Peyer's patch (tissue), 4 donors: ENCODE measurements around the gene WDR18. TPM values are rescaled to one million over a fixed set of nuclear protein-coding genes. Genes with fewer than 3 reads are reported as not detected.

Source experiments
- DNase-seq, 3 donors: peaks; one replicate each; pipeline ENCODE4 v3.0.0-alpha.2; 2017 to 2019
- H3K27ac ChIP-seq, 4 donors: fragments of 200-600 bp; sonication (generic); one replicate each; pipeline ENCODE4 v1.5.1; 2016 to 2019
- H3K27me3 ChIP-seq, 2 donors: fragments of 200-600 bp; sonication (generic); one replicate each; pipeline ENCODE4 v1.5.1; 2019
- H3K36me3 ChIP-seq, 3 donors: fragments of 200-600 bp; sonication (generic); one replicate each; pipeline ENCODE4 v1.5.1; 2016 to 2019
- H3K4me1 ChIP-seq, 4 donors: fragments of 200-600 bp; sonication (generic); one replicate each; pipeline ENCODE4 v1.5.1; 2016 to 2019
- H3K4me3 ChIP-seq, 4 donors: fragments of 200-600 bp; sonication (generic); 1 replicate in 3 of 4; 2 replicates in 1 of 4; pipeline ENCODE4 v1.5.1; 2016 to 2019; ENCODE audit warnings: mild to moderate bottlenecking in 1 of 4
- H3K9me3 ChIP-seq, 4 donors: fragments of 200-600 bp; sonication (generic); one replicate each; pipeline ENCODE4 v1.5.1; 2016 to 2019; ENCODE audit warnings: mild to moderate bottlenecking in 1 of 4
- POLR2A ChIP-seq, 2 donors: fragments of 450-650 bp; IDR thresholded peaks; one replicate each; pipeline ENCODE4 v1.5.1; 2017; ENCODE audit warnings: antibody characterized with exemption in 2 of 2, mild to moderate bottlenecking in 2 of 2, moderate library complexity in 2 of 2
- total RNA-seq, 4 donors: library from RNA; depleted of rRNA; stranded (reverse); fragments of >200 nt; gene quantifications; one replicate each; pipeline ENCODE4 v1.1.0, GENCODE V29; 2016
- TF ChIP-seq, protein P1 (sequence below), 6 experiments: fragments of 450-650 bp in 4 of 6; fragments of 200-600 bp in 2 of 6; sonication (generic) in 1 of 6; IDR thresholded peaks; one replicate each; pipeline ENCODE4 v1.5.1; 2017 to 2019; ENCODE audit warnings: antibody characterized with exemption in 6 of 6, mild to moderate bottlenecking in 3 of 6, moderate library complexity in 1 of 6

Gene WDR18
- total RNA-seq, 4 donors from 2014 or later = 26.4 to 58.8 (median 40.5) TPM

- H3K36me3 ChIP-seq = no peaks in the 10 kb centered on the region
- no peak overlapping the region for H3K27ac ChIP-seq
- H3K27me3 ChIP-seq = no peaks in the 10 kb centered on the region
- no peak overlapping the region for H3K4me3 ChIP-seq
- H3K4me1 ChIP-seq = peaks cover 10 to 38% (median 13%) of the 10 kb centered on the region in 4 donors
- no peaks in the 10 kb centered on the region for H3K9me3 ChIP-seq
- no peak for DNase-seq
- no peak for TF ChIP-seq POLR2A (IDR thresholded peaks at IDR 0.05)
- TF ChIP-seq, protein P1, sequence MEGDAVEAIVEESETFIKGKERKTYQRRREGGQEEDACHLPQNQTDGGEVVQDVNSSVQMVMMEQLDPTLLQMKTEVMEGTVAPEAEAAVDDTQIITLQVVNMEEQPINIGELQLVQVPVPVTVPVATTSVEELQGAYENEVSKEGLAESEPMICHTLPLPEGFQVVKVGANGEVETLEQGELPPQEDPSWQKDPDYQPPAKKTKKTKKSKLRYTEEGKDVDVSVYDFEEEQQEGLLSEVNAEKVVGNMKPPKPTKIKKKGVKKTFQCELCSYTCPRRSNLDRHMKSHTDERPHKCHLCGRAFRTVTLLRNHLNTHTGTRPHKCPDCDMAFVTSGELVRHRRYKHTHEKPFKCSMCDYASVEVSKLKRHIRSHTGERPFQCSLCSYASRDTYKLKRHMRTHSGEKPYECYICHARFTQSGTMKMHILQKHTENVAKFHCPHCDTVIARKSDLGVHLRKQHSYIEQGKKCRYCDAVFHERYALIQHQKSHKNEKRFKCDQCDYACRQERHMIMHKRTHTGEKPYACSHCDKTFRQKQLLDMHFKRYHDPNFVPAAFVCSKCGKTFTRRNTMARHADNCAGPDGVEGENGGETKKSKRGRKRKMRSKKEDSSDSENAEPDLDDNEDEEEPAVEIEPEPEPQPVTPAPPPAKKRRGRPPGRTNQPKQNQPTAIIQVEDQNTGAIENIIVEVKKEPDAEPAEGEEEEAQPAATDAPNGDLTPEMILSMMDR (IDR thresholded peaks at IDR 0.05) = no peak
Observed at GRCh38 chr19:939439-939838, 44.7 kb upstream of the WDR18 start.

- no peak for TF ChIP-seq POLR2A (IDR thresholded peaks at IDR 0.05)
- TF ChIP-seq, protein P1 (IDR thresholded peaks at IDR 0.05) = no peak
Observed at GRCh38 chr19:939922-940321, 44.2 kb upstream of the WDR18 start.

GRCh38 chr19:940591-941291, 43.4 kb upstream of the WDR18 start:
- H3K27me3 ChIP-seq = no peaks in the 10 kb centered on the region
- no peaks in the 10 kb centered on the region for H3K9me3 ChIP-seq
- no peaks in the 10 kb centered on the region for H3K36me3 ChIP-seq
- peak; percentile 67 to 94 (median 90) for DNase-seq
- H3K27ac ChIP-seq = peak overlapping the region; percentile 66 to 92 (median 84)
- H3K4me1 ChIP-seq = peaks cover 6 to 36% (median 9%) of the 10 kb centered on the region in 4 donors
- peak overlapping the region; percentile 30 to 57 (median 42) for H3K4me3 ChIP-seq
- TF ChIP-seq POLR2A (IDR thresholded peaks at IDR 0.05) = no peak
- TF ChIP-seq, protein P1 (IDR thresholded peaks at IDR 0.05) = no peak

More at GRCh38 chr19:939922-940321, 44.2 kb upstream of the WDR18 start:
- Histone ChIP-seq H3K27ac (peak overlapping the region in 2 of 4 donors; percentile 84 to 92), H3K9me3 (no peaks in the 10 kb centered on the region), H3K36me3 (no peaks in the 10 kb centered on the region), H3K4me3 (no peak overlapping the region), H3K27me3 (no peaks in the 10 kb centered on the region), H3K4me1 (peaks cover 9 to 38% (median 11%) of the 10 kb centered on the region in 4 donors)
- no peak for DNase-seq

- H3K27ac ChIP-seq = peak overlapping the region; percentile 66 to 92 (median 84)
- DNase-seq = no peak
- no peaks in the 10 kb centered on the region for H3K9me3 ChIP-seq
- H3K4me3 ChIP-seq = peak overlapping the region; percentile 30 to 57 (median 42)
- no peaks in the 10 kb centered on the region for H3K36me3 ChIP-seq
- TF ChIP-seq, protein P1 (IDR thresholded peaks at IDR 0.05) = no peak
- no peak for TF ChIP-seq POLR2A (IDR thresholded peaks at IDR 0.05)
- H3K4me1 ChIP-seq = peaks cover 6 to 36% (median 9%) of the 10 kb centered on the region in 4 donors
- H3K27me3 ChIP-seq = no peaks in the 10 kb centered on the region
Observed at GRCh38 chr19:941292-942132, 42.6 kb upstream of the WDR18 start.

DNA sequence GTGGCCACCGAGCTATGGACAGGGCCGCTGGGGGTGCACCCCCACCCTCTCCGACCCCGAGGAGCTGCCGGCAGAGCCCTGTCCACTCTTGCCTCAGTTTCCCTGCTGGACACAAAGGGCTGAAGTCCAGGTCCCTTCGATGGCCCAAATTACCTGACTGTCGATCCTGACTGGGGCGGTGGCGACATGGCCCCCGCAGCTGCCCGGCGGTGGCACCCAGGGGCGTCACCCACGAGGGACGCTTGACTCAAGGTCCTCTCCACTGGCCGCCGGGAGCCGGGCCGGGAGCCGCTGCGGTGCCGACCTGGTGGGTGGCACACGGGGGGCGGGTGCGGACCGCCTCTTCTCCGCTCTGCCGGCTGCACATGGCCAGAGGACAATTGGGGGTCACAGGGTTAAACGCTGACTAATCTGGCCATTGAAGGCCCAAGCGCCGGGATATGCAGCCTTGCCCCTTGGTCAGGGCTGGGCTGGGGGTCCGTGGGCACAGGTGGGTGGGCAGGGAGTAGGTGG, 42.0 kb upstream of the WDR18 start:
- Histone ChIP-seq H3K27ac (no peak overlapping the region), H3K27me3 (no peaks in the 10 kb centered on the region), H3K4me3 (peak overlapping the region in 1 of 4 donors; percentile 33), H3K9me3 (no peaks in the 10 kb centered on the region), H3K4me1 (peaks cover 6 to 36% (median 9%) of the 10 kb centered on the region in 4 donors), H3K36me3 (no peaks in the 10 kb centered on the region)
- TF ChIP-seq, protein P1 (IDR thresholded peaks at IDR 0.05) = no peak
- no peak for TF ChIP-seq POLR2A (IDR thresholded peaks at IDR 0.05)
- no peak for DNase-seq
